IMR-90 (cell line): ENCODE measurements around the gene VPS37C. TPM values are rescaled to one million over a fixed set of nuclear protein-coding genes. Genes with fewer than 3 reads are reported as not detected.

Experiments
- ATAC-seq: fragments of 200-7000 bp; cut with Tn5 transposase; 2 replicates; pipeline ENCODE4 v1.9.1; 2020; ENCODE audit warnings: low read depth, mild to moderate bottlenecking, moderate library complexity
- BruUV-seq: library from RNA; stranded (reverse); fragments of 400-500 nt; replicated peaks from 2 replicates; lab custom pipeline; 2021; lab: Mats Ljungman, UMichigan
- CTCF ChIA-PET: fragments of 300-600 bp; formaldehyde crosslinking; extraction: SDS; loops from one replicate; lab custom pipeline; 2021; ENCODE audit warnings: antibody characterized with exemption; lab: Yijun Ruan, JAX
- POLR2A ChIA-PET: fragments of 300-600 bp; sonication (Branson Sonifier 250); formaldehyde crosslinking; loops from one replicate; lab custom pipeline; 2022; ENCODE audit warnings: antibody characterized with exemption; ENCODE audit not compliant: unreplicated experiment; lab: Charles Lee
- DNase-seq: peaks from one replicate; pipeline ENCODE4 v3.0.0; 2013
- H2AFZ ChIP-seq: replicated peaks from 2 replicates; pipeline ENCODE3; 2013; ENCODE audit warnings: low read length, mild to moderate bottlenecking; ENCODE audit not compliant: poor library complexity
- H2AK5ac ChIP-seq: 2 replicates; pipeline ENCODE4 v1.6.1; 2013; ENCODE audit warnings: low read depth, low read length, inconsistent platforms
- H2AK9ac ChIP-seq: replicated peaks from 2 replicates; pipeline ENCODE3; 2013; ENCODE audit warnings: mild to moderate bottlenecking, low read depth, low read length, moderate library complexity; ENCODE audit not compliant: poor library complexity
- H2BK120ac ChIP-seq: 2 replicates; pipeline ENCODE4 v1.6.1; 2013; ENCODE audit warnings: low read depth, low read length, inconsistent platforms
- H2BK15ac ChIP-seq: 3 replicates; pipeline ENCODE4 v1.6.1; 2013; ENCODE audit warnings: low read depth, low read length, inconsistent platforms
- H2BK20ac ChIP-seq: 2 replicates; pipeline ENCODE4 v1.6.1; 2013; ENCODE audit warnings: low read depth, mild to moderate bottlenecking, inconsistent platforms, low read length, moderate library complexity
- H2BK5ac ChIP-seq: 2 replicates; pipeline ENCODE4 v1.6.1; 2013; ENCODE audit warnings: mild to moderate bottlenecking, low read depth, low read length, inconsistent platforms; ENCODE audit not compliant: poor library complexity, severe bottlenecking
- H3K14ac ChIP-seq: replicated peaks from 2 replicates; pipeline ENCODE4 v1.6.1; 2013; ENCODE audit warnings: low read depth, low read length, inconsistent platforms
- H3K18ac ChIP-seq: 2 replicates; pipeline ENCODE4 v1.6.1; 2013; ENCODE audit warnings: low read depth, low read length, control low read depth
- H3K23ac ChIP-seq: 2 replicates; pipeline ENCODE4 v1.6.1; 2013; ENCODE audit warnings: low read depth, low read length, inconsistent platforms
- H3K27ac ChIP-seq: 2 replicates; pipeline ENCODE4 v1.5.1; 2013; ENCODE audit warnings: mild to moderate bottlenecking, control low read depth, low read length; ENCODE audit not compliant: insufficient read depth
- H3K27me3 ChIP-seq: 2 replicates; pipeline ENCODE4 v1.6.1; 2013; ENCODE audit warnings: low read length; ENCODE audit not compliant: control insufficient read depth, insufficient read depth
- H3K36me3 ChIP-seq: 2 replicates; pipeline ENCODE4 v1.6.1; 2013; ENCODE audit warnings: low read length, mixed read lengths; ENCODE audit not compliant: control insufficient read depth, insufficient read depth
- H3K4ac ChIP-seq: 2 replicates; pipeline ENCODE4 v1.6.1; 2013; ENCODE audit warnings: low read depth, low read length, inconsistent platforms
- H3K4me1 ChIP-seq: 2 replicates; pipeline ENCODE4 v1.6.1; 2013; ENCODE audit warnings: low read length, mixed read lengths; ENCODE audit not compliant: control insufficient read depth, insufficient read depth
- H3K4me2 ChIP-seq: 2 replicates; pipeline ENCODE4 v1.6.1; 2013; ENCODE audit warnings: low read depth, mild to moderate bottlenecking, control low read depth, low read length, moderate library complexity
- H3K4me3 ChIP-seq: 2 replicates; pipeline ENCODE4 v1.5.1; 2013; ENCODE audit warnings: low read depth, mild to moderate bottlenecking, control low read depth, low read length, moderate library complexity; ENCODE audit not compliant: insufficient read depth
- H3K56ac ChIP-seq: 2 replicates; pipeline ENCODE4 v1.6.1; 2013; ENCODE audit warnings: low read length, inconsistent platforms; ENCODE audit not compliant: insufficient read depth; ENCODE audit errors: extremely low read depth
- H3K79me1 ChIP-seq, 2 experiments: 2 replicates each; pipeline ENCODE4 v1.6.1; 2013; ENCODE audit warnings: low read length in 2 of 2, inconsistent platforms in 1 of 2, low read depth in 1 of 2
- H3K9ac ChIP-seq: 2 replicates; pipeline ENCODE4 v1.6.1; 2013; ENCODE audit warnings: low read depth, low read length, control low read depth
- H3K9me1 ChIP-seq: 2 replicates; pipeline ENCODE4 v1.6.1; 2013; ENCODE audit warnings: low read length, inconsistent platforms; ENCODE audit not compliant: insufficient read depth
- H3K9me3 ChIP-seq: 2 replicates; pipeline ENCODE4 v1.6.1; 2013; ENCODE audit warnings: low read length; ENCODE audit not compliant: control insufficient read depth, insufficient read depth
- H4K20me1 ChIP-seq: 2 replicates; pipeline ENCODE4 v1.6.1; 2013; ENCODE audit warnings: low read length, inconsistent platforms; ENCODE audit not compliant: insufficient read depth
- H4K5ac ChIP-seq: 2 replicates; pipeline ENCODE4 v1.6.1; 2013; ENCODE audit warnings: mild to moderate bottlenecking, low read depth, low read length, control low read depth
- H4K8ac ChIP-seq, 2 experiments: 2 replicates each; pipeline ENCODE4 v1.6.1; 2013; ENCODE audit warnings: low read depth in 2 of 2, low read length in 2 of 2, control low read depth in 1 of 2, inconsistent platforms in 1 of 2
- H4K91ac ChIP-seq: 2 replicates; pipeline ENCODE4 v1.6.1; 2013; ENCODE audit warnings: low read depth, low read length, inconsistent platforms; ENCODE audit not compliant: insufficient read depth
- MXI1 ChIP-seq: IDR thresholded peaks from 2 replicates; pipeline ENCODE4 v1.6.1; 2012; ENCODE audit warnings: low read depth, mild to moderate bottlenecking, low read length, moderate library complexity, borderline replicate concordance
- POLR2A ChIP-seq: IDR thresholded peaks from 2 replicates; pipeline ENCODE4 v1.6.1; 2012; ENCODE audit warnings: mild to moderate bottlenecking, low read depth, low read length
- WGBS, 2 experiments: methylation state at CpG; one replicate each; pipeline versions ENCODE4 v1.1.5 to v1.1.7; 2013; ENCODE audit warnings: missing lambda C conversion rate in 2 of 2; ENCODE audit not compliant: insufficient read length in 1 of 2; ENCODE audit errors: extremely low coverage in 2 of 2; 5-methylcytosine and 5-hydroxymethylcytosine counted together
- dilution Hi-C: fragments of 300-500 bp; cut with HindIII; formaldehyde crosslinking; loops from one replicate; pipeline ENCODE4 v1.14.3; 2018; ENCODE audit warnings: low sequenced_read_pairs; ENCODE audit not compliant: unreplicated experiment
- in situ Hi-C: fragments of 300-500 bp; cut with MboI; formaldehyde crosslinking; loops from 3 replicates; pipeline ENCODE4 v1.14.3; 2019; ENCODE audit warnings: low sequenced_read_pairs, inconsistent platforms, mixed read lengths
- intact Hi-C: fragments of 100-400 bp; cut with micrococcal nuclease; formaldehyde crosslinking; loops from 2 replicates; pipeline ENCODE4 v1.10.0; 2022
- polyA plus RNA-seq, 3 experiments: library from polyadenylated mRNA; depleted of rRNA; stranded (reverse); fragments of >200 nt; gene quantifications; 2 replicates each; pipeline ENCODE4 v1.2.3, GENCODE V29; 2012; ENCODE audit warnings: low replicate concordance in 1 of 3
- total RNA-seq: library from RNA; depleted of rRNA; stranded (reverse); fragments of >200 nt; gene quantifications from 2 replicates; pipeline ENCODE4 v1.2.3, GENCODE V29; 2012

The VPS37C gene
- total and polyA plus RNA-seq, 2 of the 4 experiments (the other 2 are of a cell fraction) = 3.2 to 13.2 TPM

DNA sequence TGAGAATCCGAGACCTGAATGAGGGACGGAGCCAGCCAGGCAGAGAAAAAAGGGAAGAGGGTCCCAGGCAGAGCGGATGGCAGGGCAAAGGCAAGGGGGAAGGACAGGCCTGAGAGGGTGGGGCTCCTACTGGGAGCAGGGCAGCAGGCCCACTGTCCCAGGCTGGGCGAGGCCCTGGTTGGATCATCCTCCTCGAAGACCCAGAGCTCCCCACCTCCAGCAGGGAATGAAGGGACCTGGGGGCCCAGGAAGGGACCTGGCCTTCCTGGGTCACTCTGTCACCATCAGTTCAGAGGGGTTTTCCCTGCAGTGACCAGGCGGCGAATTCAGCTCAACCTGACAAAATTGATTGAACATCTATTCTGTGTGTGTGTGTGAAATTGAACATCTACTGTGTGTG, 54.9 kb downstream of the VPS37C start:
- Histone ChIP-seq H3K56ac (no peak overlapping the region), H2AFZ (no peak overlapping the region), H3K9me3 (no peaks in the 10 kb centered on the region), H4K91ac (no peak overlapping the region), H2BK5ac (no peak overlapping the region), H4K20me1 (no peaks in the 10 kb centered on the region), H3K4me3 (no peak overlapping the region), H2BK20ac (no peak overlapping the region), H3K36me3 (no peaks in the 10 kb centered on the region), H2BK15ac (no peak overlapping the region), H3K9me1 (no peaks in the 10 kb centered on the region), H3K9ac (no peak overlapping the region), H2AK9ac (no peak overlapping the region), H2BK120ac (no peak overlapping the region), H3K27me3 (peaks cover 21% of the 10 kb centered on the region), H3K14ac (no peak overlapping the region), H3K79me1 (no peaks in the 10 kb centered on the region), H3K18ac (no peak overlapping the region), H4K8ac (no peak overlapping the region), H3K27ac (no peak overlapping the region), H4K5ac (no peak overlapping the region), H3K4me2 (no peak overlapping the region), H3K23ac (no peak overlapping the region), H3K4ac (no peak overlapping the region), H2AK5ac (no peak overlapping the region), H3K4me1 (no peaks in the 10 kb centered on the region)
- intact Hi-C loops (no loop called here), dilution Hi-C loops (no loop called here), in situ Hi-C loops (no loop called here)
- 81% methylated on average over 2 of the region's 7 CpGs; no CpG with 5 or more reads in 1 of the 2 experiments for WGBS, 2 experiments
- ChIA-PET POLR2A (no interaction called here), CTCF (no interaction called here)
- TF ChIP-seq POLR2A (no peak), MXI1 (no peak)
- DNase-seq = no peak
- no TSS peak for BruUV-seq
- ATAC-seq = no peak
